HG03280 (cell line): ENCODE results near the gene HAO2.
"Not testable (repeated sequence)": the region's sequence is repeated elsewhere in the genome, so short reads cannot be mapped to it uniquely, and the experiment has no call there.

Experiments
- ATAC-seq: cut with Tn5 transposase; IDR thresholded peaks from one replicate; pipeline ENCODE4 v1.9.1; 2021; ENCODE audit warnings: mild to moderate bottlenecking, moderate library complexity; ENCODE audit not compliant: unreplicated experiment

HAO2 gene

DNA sequence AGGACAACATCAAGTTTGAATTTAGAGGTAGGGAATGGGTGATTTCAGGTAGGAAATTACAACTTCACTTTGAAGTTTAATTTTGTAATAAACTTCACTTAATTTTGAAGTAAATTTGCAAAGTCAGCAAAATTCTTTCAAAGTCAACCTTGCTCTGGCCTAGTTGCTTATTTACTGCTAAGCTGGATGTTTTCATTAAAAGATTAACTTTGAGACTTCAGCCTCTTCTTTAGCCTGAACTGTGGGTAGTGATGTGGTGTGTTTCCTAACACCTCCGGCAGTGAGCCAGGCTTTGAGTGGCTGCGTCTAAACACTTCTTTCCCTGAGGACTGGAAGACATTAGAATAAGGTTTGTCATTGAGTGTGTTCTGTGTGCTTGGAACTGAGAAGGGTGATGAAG lies at the start of gene HAO2:
HAO2 (plus strand) TSS at position 232 of the 400 bp plus-strand sequence. CDS start 12,301 bp downstream, outside the sequence.
- ATAC-seq = no peak

DNA sequence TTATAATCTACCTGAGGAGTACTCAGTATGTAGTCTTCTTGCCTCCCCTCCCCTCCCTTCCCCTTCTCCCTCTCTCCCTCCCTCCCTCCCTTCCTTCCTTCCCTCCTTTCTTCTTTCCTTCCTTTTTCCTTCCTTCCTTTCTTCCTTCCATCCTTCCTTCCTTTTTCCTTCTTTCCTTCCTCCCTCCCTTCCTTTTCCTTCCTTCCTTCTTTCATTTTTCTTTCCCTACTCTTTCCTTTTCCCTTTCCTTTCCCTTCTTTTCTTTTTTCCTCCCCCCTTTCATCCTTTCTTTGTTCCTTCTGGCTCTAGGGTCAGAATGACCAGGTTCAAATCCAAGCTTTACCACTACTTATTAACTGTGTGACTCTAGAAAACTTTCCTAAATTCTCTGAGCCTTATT lies 48.5 kb upstream of the HAO2 start:
- no peak for ATAC-seq

DNA sequence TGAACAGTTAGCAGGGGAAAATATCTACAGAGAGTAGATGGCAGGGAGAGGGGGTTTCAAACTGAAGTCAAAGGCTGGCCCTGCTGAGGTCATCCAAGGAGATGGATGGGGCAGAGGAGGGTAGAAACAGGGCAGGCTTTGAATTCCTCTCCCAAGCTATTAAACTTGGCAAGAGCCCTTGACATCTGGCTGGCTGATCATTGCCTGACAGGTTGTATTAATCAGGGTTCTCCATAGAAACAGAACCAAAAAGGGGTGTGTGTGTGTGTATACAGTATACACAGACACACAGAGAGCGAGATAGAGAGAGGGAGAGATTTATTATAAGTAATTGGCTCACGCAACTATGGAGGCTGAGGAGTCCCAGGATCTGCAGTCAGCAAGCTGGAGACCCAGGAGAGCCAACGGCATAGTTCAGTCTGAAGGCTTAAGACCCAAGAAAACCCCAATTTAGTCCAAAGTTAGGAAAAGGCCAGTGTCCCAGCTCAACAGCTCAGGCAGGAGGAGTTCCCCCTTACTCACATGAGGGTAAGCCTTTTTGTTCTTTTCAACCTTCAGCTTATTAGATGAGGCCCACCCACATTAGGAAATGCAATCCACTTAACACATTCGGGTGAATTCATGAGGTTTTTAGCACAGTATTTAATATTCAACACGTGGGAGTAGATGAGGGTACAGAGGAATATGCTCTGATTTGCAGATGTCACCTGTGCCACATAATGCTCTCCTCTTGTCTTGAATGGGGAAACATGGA lies 46.7 kb upstream of the HAO2 start:
- ATAC-seq = no peak

DNA sequence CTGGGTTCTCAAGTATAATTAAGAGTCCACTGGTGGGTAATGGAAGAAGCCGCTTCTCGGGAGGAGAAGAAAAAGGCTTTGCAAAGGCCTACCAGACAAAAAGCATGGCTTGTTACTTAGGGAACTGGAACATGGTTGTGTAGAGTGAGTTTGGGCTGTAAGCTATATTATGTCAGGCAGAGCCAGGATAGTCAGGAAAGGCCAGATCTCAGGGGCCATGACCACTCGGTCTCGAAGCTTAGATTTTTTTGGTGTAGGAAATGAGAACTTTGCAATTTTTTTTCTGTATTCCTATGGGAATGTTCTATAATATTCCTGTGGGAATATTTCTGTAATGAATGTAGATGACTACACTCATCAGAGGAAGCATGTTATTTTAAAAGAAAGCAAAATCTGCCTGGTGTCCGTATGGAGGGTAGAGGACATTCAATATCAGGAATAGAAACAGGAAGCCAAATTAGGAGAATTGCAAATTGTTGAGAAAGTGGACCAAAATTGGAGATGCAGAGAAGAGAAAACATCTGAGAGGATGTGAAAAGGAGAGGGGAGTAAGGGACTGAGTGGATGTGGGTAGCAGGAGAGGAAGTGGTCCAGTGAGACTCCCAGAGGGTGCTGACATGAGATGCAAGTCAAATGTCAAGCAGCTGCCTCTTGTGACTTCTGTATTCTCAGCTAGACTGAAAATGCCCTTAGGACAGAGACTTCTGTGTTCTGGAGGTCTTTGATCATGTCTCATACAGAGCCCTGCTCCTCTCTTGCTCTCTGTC lies 45.2 kb upstream of the HAO2 start:
- ATAC-seq = peak; percentile 88

DNA sequence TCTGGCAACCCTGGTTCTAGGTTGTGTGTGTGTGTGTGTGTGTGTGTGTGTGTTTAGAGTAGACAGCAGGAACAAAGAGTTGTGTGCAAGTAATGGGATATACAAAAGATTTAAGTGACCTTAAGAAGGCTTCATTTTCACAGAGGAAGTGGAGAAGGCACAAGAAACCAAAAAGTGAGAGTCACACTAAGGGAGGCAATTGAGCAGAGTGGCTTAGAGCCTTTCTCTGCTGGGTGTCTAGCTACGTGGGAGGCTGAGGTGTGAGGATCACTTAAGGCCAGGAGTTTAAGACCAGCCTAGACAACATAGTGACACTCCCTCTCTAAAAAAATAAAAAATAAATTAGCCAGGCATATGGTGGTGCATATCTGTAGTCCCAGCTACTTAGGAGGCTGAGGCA lies 44.4 kb upstream of the HAO2 start:
- ATAC-seq = no peak

DNA sequence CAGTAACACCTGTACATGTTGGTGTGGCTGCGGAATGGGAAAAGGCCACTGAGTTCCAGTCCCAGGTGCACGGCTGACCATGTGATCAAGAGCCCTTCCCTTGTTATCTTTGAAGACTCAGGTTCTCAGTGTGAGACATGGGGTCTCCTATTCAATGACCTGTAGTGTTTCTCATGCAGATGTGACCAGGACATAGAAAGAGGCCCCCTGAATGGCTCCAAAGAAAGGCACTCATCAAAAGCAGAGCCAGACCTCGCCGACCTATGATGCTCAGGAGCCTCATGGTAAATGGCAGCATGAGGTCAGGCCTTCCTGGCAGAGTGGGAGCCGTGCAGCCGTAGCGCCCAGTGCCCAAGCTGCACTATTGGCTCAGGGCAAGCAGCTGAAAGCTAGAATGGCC lies 42.3 kb upstream of the HAO2 start:
- ATAC-seq = no peak

DNA sequence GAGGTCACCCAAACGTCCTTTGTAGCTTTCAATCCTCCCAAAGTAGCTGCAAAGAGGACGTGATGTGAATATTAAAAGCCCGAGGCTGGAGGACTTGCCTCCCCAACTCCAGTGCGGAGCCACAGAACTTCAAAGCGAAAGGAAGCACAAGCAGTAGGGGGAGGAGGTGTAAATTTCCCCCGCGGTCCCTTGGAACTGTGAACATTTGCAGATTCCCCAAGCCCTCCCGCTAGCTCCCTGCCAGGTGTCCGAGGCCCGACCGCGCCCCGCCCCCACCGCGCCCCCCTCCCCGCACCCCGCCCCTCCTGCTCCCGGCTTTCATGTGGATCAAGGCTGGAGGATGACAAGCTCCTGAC lies 41.5 kb upstream of the HAO2 start:
- ATAC-seq = no peak

DNA sequence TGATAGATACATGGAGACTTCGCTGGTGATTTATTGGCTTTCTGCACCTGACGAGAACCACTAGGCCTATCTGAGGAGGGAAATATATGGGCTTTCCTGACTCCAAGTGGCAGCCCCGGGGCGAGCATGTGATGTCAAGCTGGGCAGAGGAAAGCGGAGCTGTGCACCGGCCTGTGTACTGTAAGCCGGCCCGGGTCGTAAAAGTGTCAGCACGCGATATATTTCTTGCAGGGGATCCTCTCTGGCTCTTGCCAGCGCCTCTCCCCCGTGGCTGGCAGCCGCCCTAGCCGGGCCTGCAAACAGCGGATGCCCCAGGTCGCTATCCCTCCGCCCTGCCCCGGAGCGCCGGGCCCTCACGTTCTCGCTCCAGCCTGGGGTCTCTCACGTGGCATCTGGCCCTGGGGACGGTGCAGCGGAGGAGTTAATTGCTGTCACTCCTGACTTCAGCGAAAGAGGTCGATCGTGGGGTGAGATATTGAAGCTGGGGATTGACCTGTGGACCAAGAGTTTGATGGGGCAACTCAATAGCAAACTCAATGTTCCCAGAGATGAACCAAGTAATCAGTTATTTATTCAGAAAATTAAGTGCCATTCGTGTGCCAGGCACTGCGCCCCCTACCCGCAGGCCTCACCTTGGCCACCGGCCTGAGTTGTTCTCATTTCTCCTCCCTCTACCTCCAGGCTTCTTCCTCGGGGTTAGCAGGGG lies 41.0 kb upstream of the HAO2 start:
- ATAC-seq = no peak

DNA sequence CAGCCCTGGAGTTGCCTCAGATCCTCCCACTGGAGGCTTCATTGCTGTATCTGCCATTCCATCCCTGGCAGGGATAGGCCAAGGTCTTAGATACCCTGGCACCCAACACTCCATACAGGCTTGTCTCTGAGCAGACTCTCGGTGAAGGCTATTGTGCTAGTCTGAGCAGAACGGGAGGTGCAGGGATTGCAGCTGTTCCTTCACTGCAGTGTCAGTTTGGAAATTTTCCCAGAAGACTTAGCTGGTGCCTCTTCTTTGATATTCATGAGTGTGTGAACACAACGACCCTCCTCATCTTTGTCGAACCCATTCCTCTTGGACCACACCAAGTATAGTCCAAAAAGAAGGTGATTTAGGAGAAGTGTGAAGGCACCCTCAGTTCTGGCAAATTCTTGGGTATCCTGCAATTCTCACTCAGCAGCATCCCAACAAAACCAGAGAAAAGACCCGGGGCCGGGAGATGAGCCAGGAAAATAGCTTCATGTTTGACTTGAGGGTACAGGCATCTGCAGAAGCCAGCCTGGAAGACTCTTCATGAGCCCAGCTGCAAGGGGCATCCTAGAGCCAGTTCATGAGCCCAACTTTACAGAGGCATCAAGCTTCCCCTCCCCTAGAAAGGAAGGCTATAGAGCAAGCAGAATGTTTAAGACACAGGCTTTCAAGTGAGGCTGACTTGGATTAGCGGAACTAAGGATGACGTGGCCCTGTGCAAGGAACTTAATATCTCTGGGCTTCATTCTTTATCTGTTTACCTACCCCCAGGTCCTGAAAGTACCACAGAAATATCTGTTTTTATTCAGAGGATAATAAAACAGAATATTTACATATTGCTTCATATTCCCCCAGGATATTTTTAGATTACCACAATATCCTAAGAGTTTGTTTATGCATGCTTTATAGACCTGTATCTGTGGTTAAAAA lies 38.8 kb upstream of the HAO2 start:
- ATAC-seq = no peak

DNA sequence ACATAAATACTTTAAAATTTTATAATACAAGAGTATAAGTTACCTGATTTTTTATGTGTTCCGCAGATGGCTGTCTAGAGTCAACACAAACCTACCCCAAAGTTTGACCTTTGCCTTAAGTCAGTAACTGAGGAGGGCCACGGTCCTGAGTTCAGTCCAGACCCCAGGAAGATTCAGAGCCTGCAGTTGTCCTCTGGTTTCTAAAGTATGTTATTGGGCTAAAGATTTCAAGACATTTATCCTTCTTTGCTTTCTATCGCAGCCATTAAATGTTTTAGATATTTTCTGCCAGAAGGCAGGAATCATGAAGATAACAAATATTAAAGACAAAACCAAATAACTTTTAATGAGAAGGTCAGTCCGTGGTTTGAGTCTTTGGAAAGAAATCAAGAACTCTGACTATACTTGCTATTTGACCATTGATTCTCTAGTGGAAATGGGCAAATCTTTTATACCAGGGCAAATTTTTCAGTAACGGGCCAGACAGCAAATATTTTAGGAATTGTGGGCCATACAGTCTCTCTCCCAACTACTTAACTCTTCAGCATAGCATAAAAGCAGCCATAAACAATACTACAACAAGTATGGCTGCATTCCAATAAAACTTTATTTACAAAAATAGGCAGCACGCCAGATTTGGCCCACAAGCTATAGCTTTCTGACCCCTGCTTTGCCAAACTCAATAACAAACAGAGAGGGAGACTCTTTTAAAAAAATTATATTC lies 38.0 kb upstream of the HAO2 start:
- no peak for ATAC-seq

DNA sequence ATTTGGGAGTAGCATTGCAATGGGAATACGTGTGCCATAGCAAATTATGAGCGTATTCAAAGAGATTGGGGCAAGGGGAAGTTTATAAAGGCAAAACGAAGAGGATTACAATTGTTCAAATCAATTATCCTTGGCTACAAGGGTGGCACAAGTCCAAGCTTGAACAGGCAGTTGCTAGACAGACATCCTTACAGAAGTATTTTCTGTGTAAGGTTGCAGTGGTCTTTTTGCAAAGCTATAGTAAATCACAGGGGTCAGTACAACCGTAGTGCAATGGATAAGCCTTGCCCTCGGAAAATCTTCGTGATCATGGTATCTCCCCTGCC lies 37.4 kb upstream of the HAO2 start:
- no peak for ATAC-seq

DNA sequence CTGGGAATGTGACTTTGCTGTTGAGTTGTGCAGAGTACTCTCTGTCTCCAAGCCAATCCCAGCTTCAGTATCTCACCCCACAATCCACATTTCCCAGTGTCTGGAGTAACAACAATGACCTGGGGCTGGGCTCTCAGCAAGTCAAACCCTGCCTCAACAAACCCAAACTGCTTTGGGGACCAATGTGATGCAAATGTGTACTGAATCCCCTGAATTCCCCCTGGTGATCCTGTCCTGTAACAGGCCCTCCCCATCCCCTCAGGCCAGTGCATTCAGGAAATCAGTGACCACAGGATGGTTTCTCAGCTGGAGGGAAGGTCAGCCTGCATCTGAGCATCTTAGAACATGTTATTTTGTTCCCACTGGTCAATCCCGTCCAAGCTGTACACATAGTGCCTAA lies 36.7 kb upstream of the HAO2 start:
- ATAC-seq = no peak

DNA sequence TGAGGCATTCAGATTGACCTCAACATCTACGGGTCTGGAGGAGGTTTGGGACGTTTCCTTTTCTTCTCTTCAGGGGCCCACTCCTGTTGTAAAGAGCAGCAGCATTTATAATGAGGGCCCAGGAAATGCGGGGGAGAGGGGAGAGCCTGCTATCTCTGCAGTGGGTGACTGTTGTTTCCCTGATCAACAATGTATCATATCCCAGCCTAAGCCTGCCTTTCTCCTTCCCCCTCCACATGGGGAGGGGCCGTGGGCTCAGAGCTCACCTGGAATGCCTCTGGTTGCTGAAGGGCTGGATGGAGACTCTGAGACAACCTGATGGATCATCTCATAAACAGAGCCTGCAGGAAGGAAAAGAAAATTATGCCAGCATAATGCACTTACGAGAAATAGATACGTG lies 36.0 kb upstream of the HAO2 start:
- no peak for ATAC-seq

DNA sequence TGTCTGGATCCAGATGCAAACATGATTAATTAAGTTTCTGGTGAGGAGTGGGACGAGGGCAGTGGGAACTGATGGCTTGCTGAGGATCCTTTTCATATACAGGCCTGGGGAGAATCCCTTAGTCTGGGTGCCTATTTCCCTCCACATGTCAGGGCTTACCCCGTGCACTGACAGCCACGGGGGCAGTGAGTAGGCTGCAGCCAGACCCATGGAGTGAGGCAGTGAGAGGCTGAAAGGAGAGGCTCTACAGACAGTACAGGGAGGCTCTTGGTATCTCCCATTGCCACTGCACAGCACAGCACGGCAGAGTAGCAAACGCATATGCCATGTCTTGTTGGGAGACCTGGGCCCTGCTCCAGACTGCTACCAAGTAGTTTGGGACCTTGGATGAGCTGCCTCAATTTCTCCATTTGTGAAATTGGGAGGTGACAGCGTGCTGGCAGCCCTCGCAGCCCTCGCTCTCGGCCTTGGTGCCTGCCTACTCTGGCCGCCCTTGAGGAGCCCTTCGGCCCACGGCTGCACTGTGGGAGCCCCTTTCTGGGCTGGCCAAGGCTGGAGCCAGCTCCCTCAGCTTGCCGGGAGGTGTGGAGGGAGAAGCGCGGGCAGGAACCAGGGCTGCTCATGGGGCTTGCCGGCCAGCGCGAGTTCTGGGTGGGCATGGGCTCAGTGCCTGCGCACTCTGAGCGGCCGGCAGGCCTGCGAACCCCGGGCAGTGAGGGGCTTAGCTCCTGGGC lies 35.3 kb upstream of the HAO2 start:
- no peak for ATAC-seq

DNA sequence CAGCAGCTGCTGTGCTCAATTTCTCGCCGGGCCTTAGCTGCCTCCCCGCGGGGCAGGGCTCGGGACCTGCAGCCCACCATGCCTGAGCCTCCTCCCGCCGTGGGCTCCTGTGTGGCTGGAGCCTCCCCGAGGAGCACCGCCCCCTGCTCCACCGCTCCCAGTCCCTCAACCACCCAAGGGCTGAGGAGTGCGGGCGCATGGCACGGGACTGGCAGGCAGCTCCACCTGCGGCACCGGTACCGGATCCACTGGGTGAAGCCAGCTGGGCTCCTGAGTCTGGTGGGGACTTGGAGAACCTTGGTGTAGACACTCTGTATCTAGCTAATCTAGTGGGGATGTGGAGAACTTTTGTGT lies 34.7 kb upstream of the HAO2 start:
- ATAC-seq = not testable (repeated sequence)

DNA sequence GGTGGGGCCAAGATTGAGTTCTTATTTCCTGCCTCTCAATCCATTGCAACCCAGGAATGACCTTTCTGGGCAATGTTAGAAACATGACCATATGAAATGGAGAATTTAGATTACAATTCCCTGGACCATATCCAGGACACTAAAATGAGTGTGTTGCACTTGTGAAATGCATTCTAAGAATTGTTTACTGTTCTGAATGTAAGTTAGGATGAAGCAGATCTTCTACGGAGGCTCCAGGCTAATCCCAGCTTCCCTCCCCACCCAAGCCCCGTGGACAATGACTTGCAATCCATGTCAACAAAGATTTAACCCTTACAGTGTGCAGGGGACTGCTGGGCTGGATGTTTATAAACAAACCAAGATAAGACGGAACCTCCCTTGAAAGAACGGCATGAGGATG lies 31.7 kb upstream of the HAO2 start:
- no peak for ATAC-seq

DNA sequence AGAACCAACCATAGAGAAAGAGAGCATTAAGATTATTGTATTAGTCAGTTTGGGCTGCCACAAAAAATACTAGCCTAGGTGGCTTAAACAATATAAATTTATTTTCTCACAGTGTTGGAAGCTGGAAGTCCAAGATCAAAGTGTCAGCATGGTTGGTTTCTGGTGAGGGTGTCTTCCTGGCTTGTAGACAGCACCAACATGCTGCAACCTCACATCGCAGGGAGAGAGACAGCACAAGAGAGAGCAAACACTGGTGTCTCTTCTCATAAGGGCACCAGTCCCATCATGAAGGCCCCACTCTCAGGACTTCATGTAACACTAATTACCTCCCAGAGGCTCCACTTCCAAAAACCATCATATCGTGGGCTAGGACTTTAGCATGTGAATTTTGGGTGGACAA lies 30.6 kb upstream of the HAO2 start:
- ATAC-seq = no peak

DNA sequence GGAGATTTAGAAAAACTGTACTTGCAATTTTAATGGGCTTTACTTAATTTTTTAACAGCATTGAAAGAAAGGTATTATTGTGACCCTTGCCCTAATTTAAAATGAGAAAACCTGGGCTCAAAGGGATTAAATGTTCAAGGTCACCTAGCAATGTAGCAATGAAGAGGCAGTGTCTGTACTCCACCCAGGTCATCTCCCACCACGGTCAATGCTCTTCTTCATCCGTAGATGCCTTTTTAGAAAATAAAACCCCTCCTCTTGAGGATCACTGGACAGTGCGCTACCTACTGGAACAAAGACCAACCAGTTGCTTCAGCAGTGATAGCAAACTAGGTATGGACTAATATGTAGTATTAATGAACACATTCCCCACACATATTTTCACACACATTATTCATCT lies 29.8 kb upstream of the HAO2 start:
- ATAC-seq = no peak

DNA sequence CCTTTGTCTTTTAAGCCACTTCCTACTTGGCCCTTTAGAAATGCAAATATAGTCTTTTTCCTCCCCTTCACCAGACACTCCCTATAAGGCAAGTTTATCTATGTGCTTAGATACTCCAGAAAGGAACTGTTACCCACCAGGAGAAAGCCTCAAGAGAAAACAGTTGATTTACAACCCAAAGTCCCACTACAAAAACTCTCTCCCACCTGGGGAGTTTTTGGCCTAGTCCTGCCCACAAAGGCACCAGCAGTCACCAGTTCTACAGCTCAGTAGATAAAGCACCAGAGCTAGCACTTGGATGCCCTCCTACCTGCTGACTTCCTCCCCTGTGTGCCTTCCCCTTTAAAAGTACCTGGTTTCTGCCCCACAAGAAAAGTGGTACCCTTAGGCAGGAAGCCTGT lies 27.7 kb upstream of the HAO2 start:
- ATAC-seq = no peak
